Measurements from ENCODE around the gene PAX9.

DNA sequence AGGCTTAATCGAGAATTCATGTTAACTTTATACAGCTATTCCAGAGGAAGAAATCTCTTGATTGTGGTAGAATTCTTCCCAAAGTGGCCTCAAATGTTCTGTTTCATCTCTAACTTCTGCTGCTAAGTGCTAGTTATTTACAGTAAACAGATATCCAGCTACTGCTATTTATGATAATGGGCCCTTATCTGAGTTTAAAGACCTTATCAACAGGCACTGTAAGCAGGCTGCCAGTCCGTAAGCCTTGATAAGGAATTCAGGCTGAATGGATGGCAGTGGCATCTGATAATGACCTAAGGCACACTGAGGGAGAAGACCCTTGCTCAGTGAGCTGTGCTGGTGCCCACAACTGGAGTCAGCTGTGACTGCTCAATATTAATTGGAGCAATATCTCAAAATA, 59.0 kb downstream of the PAX9 start:
- TF ChIP-seq POLR2A (IDR thresholded peaks at IDR 0.05; ENCODE audit: extremely low read depth, insufficient read length) (no peak), CTCF (IDR thresholded peaks at IDR 0.05; ENCODE audit: low read depth, low read length) (no peak)

Measured in NB4 (cell line).